Ascending aorta (tissue), 2 donors: Measurements from ENCODE around the gene SHLD1. TPM values are rescaled to one million over a fixed set of nuclear protein-coding genes. Genes with fewer than 3 reads are reported as not detected.

Experiments used
- DNase-seq, 2 donors: peaks; one replicate each; pipeline ENCODE4 v3.0.0-alpha.2; 2019; ENCODE audit warnings: low spot score in 2 of 2
- H3K27ac ChIP-seq, 2 donors: fragments of 200-600 bp; sonication (generic); one replicate each; pipeline ENCODE4 v1.5.1; 2016 to 2017; ENCODE audit warnings: mild to moderate bottlenecking in 1 of 2
- H3K27me3 ChIP-seq: fragments of 200-600 bp; sonication (generic); one replicate; pipeline ENCODE4 v1.5.1; 2017
- H3K36me3 ChIP-seq, 2 donors: fragments of 200-600 bp; sonication (generic); one replicate each; pipeline ENCODE4 v1.5.1; 2016
- H3K4me1 ChIP-seq, 2 donors: fragments of 200-600 bp; sonication (generic); one replicate each; pipeline ENCODE4 v1.5.1; 2016 to 2017; ENCODE audit warnings: mild to moderate bottlenecking in 1 of 2
- H3K4me3 ChIP-seq, 2 donors: fragments of 200-600 bp; sonication (generic); one replicate each; pipeline ENCODE4 v1.5.1; 2016 to 2017; ENCODE audit warnings: mild to moderate bottlenecking in 1 of 2
- H3K9me3 ChIP-seq, 2 donors: fragments of 200-600 bp; sonication (generic); one replicate each; pipeline ENCODE4 v1.5.1; 2016
- intact Hi-C: fragments of 100-400 bp; cut with DNase I; formaldehyde crosslinking; loops from one replicate; pipeline ENCODE4 v1.15.1; 2023
- total RNA-seq: library from RNA; depleted of rRNA; stranded (reverse); fragments of >200 nt; gene quantifications from one replicate; pipeline ENCODE4 v1.1.0, GENCODE V29; 2016
- TF ChIP-seq, protein P1 (sequence below), 3 experiments: fragments of 200-600 bp in 2 of 3; fragments of 450-650 bp in 1 of 3; sonication (generic) in 2 of 3; IDR thresholded peaks; one replicate each; pipeline ENCODE4 v1.5.1; 2016 to 2019; ENCODE audit warnings: antibody characterized with exemption in 3 of 3, mild to moderate bottlenecking in 1 of 3, moderate library complexity in 1 of 3

SHLD1 gene
- total RNA-seq, 1 donor from 2014 or later = not detected

DNA sequence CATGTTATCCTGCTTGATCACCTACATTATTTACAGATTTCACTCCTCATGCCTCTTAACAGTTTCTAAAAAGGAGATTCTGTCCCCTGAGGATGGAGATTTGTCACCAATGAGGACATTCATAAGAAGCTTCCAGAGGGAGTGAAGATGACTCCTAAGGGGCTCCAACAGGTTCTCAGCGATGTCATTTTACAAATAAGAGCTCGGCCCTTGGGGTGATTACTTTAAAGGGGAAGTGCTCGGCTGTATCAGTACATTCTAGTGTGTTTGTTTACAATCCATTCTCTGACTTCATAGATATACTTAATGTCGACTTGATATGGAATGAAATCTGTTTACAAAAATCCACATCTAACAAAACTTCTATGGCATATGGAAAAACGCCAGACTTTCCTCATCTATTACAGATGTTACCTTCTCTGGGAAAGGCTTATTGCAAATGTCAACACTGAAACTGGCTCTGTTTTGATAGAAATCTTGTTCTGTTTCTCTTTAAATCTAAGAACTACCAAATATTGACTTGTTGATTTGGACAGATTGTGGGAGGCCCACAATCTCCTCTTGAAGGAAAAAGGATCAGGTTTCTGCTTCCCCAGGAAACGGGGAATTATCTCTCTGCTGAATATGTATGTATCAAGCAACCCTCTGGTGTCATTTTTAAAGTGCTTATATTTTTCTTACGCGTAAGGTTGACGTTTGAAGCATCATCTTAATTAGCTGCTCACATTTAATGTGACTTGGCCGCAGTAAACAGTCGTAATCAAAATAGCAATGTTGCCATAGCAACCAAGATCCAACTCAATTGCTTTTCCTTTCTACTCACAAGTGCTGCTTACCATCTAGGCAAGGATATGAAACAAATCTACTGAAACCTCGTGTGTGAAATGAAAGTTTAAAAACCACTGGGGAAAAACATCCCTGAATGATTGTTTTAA lies 95.7 kb downstream of the SHLD1 start:
- intact Hi-C loops = no loop called here
- TF ChIP-seq, protein P1, sequence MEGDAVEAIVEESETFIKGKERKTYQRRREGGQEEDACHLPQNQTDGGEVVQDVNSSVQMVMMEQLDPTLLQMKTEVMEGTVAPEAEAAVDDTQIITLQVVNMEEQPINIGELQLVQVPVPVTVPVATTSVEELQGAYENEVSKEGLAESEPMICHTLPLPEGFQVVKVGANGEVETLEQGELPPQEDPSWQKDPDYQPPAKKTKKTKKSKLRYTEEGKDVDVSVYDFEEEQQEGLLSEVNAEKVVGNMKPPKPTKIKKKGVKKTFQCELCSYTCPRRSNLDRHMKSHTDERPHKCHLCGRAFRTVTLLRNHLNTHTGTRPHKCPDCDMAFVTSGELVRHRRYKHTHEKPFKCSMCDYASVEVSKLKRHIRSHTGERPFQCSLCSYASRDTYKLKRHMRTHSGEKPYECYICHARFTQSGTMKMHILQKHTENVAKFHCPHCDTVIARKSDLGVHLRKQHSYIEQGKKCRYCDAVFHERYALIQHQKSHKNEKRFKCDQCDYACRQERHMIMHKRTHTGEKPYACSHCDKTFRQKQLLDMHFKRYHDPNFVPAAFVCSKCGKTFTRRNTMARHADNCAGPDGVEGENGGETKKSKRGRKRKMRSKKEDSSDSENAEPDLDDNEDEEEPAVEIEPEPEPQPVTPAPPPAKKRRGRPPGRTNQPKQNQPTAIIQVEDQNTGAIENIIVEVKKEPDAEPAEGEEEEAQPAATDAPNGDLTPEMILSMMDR (IDR thresholded peaks at IDR 0.05) = no peak
- Histone ChIP-seq H3K4me1 (no peaks in the 10 kb centered on the region), H3K4me3 (no peak overlapping the region), H3K36me3 (no peaks in the 10 kb centered on the region), H3K9me3 (no peaks in the 10 kb centered on the region), H3K27ac (no peak overlapping the region), H3K27me3 (no peaks in the 10 kb centered on the region)
- DNase-seq = no peak

DNA sequence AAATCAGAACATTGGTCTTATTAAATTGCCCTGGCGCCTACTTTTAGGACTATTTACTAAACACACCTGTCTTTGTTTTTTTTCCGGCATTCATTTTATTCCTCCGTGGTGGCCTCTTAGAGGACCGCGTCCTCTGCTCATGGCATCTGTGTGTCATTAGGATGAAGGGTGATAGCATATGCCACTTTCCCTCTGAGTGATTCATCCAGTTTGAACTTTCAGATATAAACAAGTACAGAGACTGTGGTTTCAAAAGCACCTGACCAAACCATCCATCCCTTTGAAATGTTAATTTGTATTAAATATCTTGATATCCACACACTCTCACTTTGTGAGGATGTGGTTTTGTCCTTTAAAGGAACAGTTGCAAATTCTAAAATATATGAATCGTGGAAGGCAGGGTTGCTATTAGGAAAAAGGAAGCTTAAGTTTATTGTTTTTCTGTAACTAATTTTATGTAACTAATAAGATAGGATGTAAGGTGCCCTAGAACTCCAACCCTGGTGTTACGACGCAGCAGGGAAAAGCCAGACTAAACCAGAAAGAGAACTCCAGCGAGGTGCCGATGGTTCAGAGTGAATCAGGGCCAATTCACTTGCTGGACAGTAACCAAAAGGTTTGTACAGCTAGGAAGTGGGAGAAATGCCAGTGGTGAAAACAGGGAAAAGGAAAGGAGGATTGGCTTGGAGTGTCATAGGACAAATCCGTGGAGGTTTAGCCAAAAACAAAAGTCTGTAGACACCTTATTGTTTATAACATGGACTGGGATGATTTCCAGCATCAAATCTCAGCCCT lies 98.7 kb downstream of the SHLD1 start:
- no peak for DNase-seq
- TF ChIP-seq, protein P1 (IDR thresholded peaks at IDR 0.05) = no peak
- no peaks in the 10 kb centered on the region for H3K27me3 ChIP-seq
- intact Hi-C loops = no loop called here
- H3K27ac ChIP-seq = no peak overlapping the region
- no peaks in the 10 kb centered on the region for H3K36me3 ChIP-seq
- H3K9me3 ChIP-seq = no peaks in the 10 kb centered on the region
- no peaks in the 10 kb centered on the region for H3K4me1 ChIP-seq
- no peak overlapping the region for H3K4me3 ChIP-seq

DNA sequence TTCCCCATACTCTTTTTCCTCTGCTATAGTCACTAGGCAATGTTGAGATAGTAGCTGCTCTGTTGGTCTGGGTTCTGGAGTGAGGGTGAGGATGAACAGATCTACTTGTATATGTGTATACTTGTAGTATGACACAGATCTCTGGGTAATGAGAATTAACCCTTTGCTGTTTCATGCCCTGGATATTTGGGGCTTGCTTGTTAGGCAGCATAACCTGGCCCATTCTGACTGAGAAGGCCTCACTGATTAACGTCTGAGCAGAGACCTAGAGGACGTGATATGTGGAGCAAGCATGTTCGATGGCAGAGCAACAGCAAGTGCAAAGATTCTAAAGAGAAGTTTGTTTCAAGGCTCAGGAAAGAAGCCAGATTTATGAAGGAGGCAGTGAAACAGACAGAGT lies 105.7 kb downstream of the SHLD1 start:
- TF ChIP-seq, protein P1 (IDR thresholded peaks at IDR 0.05) = no peak
- H3K4me1 ChIP-seq = no peaks in the 10 kb centered on the region
- no peak for DNase-seq
- H3K9me3 ChIP-seq = no peaks in the 10 kb centered on the region
- no peak overlapping the region for H3K27ac ChIP-seq
- intact Hi-C loops = no loop called here
- no peaks in the 10 kb centered on the region for H3K36me3 ChIP-seq
- H3K4me3 ChIP-seq = no peak overlapping the region
- no peaks in the 10 kb centered on the region for H3K27me3 ChIP-seq

DNA sequence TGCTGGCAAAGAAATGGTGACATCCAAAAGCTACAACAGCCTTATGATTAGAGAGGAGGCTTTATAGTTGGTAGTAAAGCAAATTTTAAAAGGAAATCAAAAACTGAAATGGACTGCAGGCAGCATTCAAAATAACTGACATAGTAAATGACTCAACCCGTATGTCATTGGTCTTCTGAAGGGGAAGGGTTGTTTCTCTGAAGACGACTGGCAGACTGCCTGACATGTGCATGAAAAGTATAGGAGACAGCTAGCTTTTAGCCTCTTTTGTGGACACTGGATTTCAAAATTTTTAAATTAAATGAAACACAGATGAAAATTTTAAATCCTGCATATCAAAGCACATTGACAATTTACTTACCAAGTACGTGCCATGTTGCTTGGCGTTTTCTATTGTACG lies 109.4 kb downstream of the SHLD1 start:
- no peaks in the 10 kb centered on the region for H3K27me3 ChIP-seq
- no peaks in the 10 kb centered on the region for H3K4me1 ChIP-seq
- no peak overlapping the region for H3K27ac ChIP-seq
- intact Hi-C loops = no loop called here
- H3K4me3 ChIP-seq = no peak overlapping the region
- H3K9me3 ChIP-seq = no peaks in the 10 kb centered on the region
- DNase-seq = no peak
- TF ChIP-seq, protein P1 (IDR thresholded peaks at IDR 0.05) = no peak
- no peaks in the 10 kb centered on the region for H3K36me3 ChIP-seq

DNA sequence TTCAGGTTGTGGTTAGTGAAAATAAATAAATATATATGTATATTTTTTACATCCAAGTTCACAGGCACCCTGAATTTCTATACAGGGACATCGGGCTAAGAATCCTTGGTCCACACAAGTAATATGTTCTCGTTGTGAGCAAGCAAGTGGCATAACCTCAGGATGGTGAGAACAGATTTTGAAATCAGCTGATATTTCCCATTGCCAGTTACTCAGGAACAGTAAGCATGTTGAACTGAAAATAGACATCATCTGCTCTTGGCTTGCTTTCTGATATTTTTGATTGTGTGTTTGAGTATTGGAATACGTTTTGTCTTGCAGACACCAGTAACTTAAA lies 112.5 kb downstream of the SHLD1 start:
- no peak overlapping the region for H3K27ac ChIP-seq
- H3K9me3 ChIP-seq = no peaks in the 10 kb centered on the region
- TF ChIP-seq, protein P1 (IDR thresholded peaks at IDR 0.05) = no peak

More for the DNA sequence above, 112.5 kb downstream of the SHLD1 start:
- DNase-seq = no peak
- Histone ChIP-seq H3K27me3 (no peaks in the 10 kb centered on the region), H3K4me3 (no peak overlapping the region), H3K36me3 (no peaks in the 10 kb centered on the region), H3K4me1 (no peaks in the 10 kb centered on the region)
- intact Hi-C loops = no loop called here
